ENCODE data around the gene TXNDC2.

GRCh38 chr18:9930299-9930884 lies 44.6 kb downstream of the TXNDC2 start:
- no peak for TF ChIP-seq CTCF (IDR thresholded peaks at IDR 0.05)
- no peak for TF ChIP-seq POLR2A (IDR thresholded peaks at IDR 0.05)

Data from uterus (tissue), 2 donors.